ENCODE measurements around the gene TMEM101. TPM values are rescaled to one million over a fixed set of nuclear protein-coding genes. Genes with fewer than 3 reads are reported as not detected.
A peak's percentile ranks its signal among the peaks of the same experiment; 100 is the strongest.

Gene TMEM101
- total and polyA plus RNA-seq, 10 donors, result 15.9 to 30.6 (median 21.1) TPM

DNA sequence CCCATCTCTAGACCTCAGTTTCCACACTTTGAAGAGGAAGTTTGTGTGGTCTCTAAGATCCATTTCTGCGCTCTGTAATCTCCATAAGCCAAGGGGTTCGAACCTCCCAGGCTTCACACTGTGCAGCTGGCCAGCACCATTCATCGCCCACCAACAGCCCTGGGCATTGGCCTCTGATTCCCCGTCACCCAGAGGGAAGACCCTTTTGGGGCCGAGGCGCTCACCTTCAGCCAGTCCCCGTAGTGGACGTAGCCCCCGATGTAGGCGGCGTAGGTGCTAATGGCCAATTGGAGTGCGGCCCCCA lies 678 bp downstream of the TMEM101 start:
- H3K36me3 ChIP-seq, result peaks cover 0 to 43% (median 6%) of the 10 kb centered on the region in 6 donors
- H3K27ac ChIP-seq, result peak overlapping the region in 4 of 8 donors; percentile 71 to 86 (median 81)
- no peaks in the 10 kb centered on the region for H3K27me3 ChIP-seq (replicated peaks in 1 of 7)
- 17 to 56% (median 23%) methylated on average over 3 to 12 of the region's 12 CpGs for WGBS, 5 donors
- TF ChIP-seq, protein P1, sequence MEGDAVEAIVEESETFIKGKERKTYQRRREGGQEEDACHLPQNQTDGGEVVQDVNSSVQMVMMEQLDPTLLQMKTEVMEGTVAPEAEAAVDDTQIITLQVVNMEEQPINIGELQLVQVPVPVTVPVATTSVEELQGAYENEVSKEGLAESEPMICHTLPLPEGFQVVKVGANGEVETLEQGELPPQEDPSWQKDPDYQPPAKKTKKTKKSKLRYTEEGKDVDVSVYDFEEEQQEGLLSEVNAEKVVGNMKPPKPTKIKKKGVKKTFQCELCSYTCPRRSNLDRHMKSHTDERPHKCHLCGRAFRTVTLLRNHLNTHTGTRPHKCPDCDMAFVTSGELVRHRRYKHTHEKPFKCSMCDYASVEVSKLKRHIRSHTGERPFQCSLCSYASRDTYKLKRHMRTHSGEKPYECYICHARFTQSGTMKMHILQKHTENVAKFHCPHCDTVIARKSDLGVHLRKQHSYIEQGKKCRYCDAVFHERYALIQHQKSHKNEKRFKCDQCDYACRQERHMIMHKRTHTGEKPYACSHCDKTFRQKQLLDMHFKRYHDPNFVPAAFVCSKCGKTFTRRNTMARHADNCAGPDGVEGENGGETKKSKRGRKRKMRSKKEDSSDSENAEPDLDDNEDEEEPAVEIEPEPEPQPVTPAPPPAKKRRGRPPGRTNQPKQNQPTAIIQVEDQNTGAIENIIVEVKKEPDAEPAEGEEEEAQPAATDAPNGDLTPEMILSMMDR (IDR thresholded peaks at IDR 0.05 in 8 of 11, conservative IDR thresholded peaks at IDR 0.05 in 3 of 11), result no peak
- TF ChIP-seq POLR2A (IDR thresholded peaks at IDR 0.05) (no peak), POLR2AphosphoS5 (IDR thresholded peaks at IDR 0.05) (no peak)
- intact Hi-C loops (cut with DNase I; ENCODE audit: low total_unique reads), result no loop called here
- DNase-seq, result no peak
- H3K4me1 ChIP-seq, result peaks cover 8 to 31% (median 20%) of the 10 kb centered on the region in 6 donors
- peak overlapping the region; percentile 53 to 97 (median 81) for H3K4me3 ChIP-seq
- no peaks in the 10 kb centered on the region for H3K9me3 ChIP-seq

GRCh38 chr17:44012874-44013273 lies 1.9 kb downstream of the TMEM101 start:
- Histone ChIP-seq H3K27ac (no peak overlapping the region), H3K4me3 (no peak overlapping the region), H3K4me1 (peaks cover 11 to 41% (median 28%) of the 10 kb centered on the region in 6 donors), H3K27me3 (replicated peaks in 1 of 7) (peaks cover 0 to 4% (median 0%) of the 10 kb centered on the region in 7 donors), H3K9me3 (no peaks in the 10 kb centered on the region), H3K36me3 (peaks cover 0 to 43% (median 6%) of the 10 kb centered on the region in 6 donors)
- TF ChIP-seq POLR2AphosphoS5 (IDR thresholded peaks at IDR 0.05), result no peak
- no peak for TF ChIP-seq POLR2A (IDR thresholded peaks at IDR 0.05)
- TF ChIP-seq, protein P1 (IDR thresholded peaks at IDR 0.05 in 8 of 11, conservative IDR thresholded peaks at IDR 0.05 in 3 of 11), result no peak
- intact Hi-C loops (cut with DNase I; ENCODE audit: low total_unique reads), result no loop called here
- WGBS, 5 donors, result 95 to 98% (median 97%) methylated on average over 6 to 14 of the region's 14 CpGs
- no peak for DNase-seq

GRCh38 chr17:44012391-44012790 lies 2.4 kb downstream of the TMEM101 start:
- intact Hi-C loops (cut with DNase I; ENCODE audit: low total_unique reads), result no loop called here
- 80 to 95% (median 92%) methylated on average over 1 to 3 of the region's 3 CpGs for WGBS, 5 donors
- no peak overlapping the region for H3K27ac ChIP-seq
- no peak overlapping the region for H3K4me3 ChIP-seq
- H3K27me3 ChIP-seq (replicated peaks in 1 of 7), result peaks cover 0 to 9% (median 0%) of the 10 kb centered on the region in 7 donors
- DNase-seq, result no peak
- H3K9me3 ChIP-seq, result no peaks in the 10 kb centered on the region
- H3K36me3 ChIP-seq, result peaks cover 0 to 43% (median 6%) of the 10 kb centered on the region in 6 donors
- TF ChIP-seq, protein P1 (IDR thresholded peaks at IDR 0.05 in 8 of 11, conservative IDR thresholded peaks at IDR 0.05 in 3 of 11), result no peak
- TF ChIP-seq POLR2AphosphoS5 (IDR thresholded peaks at IDR 0.05) (no peak), POLR2A (IDR thresholded peaks at IDR 0.05) (no peak)
- peaks cover 16 to 45% (median 32%) of the 10 kb centered on the region in 6 donors for H3K4me1 ChIP-seq

DNA sequence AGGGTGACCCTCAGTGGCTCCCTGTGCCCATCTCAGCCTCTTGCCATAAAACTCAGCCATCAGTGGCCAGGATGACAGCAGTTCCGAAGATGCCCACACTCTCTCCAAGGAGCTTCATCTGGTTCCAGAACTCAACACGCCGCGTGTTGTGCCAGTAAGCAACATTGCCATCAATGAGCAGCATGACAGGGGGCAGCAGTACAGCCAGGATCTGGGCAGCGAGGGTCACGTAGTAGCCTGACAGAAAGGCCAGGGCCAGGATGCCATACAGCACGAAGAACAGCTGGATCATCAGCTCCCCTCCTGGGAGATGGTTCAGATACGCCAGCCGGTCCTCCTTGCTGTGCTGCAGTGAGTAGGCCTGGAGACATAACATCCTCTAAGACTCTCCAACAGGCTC lies 2.9 kb downstream of the TMEM101 start:
- TF ChIP-seq POLR2AphosphoS5 (IDR thresholded peaks at IDR 0.05) (no peak), POLR2A (IDR thresholded peaks at IDR 0.05) (no peak)
- TF ChIP-seq, protein P1 (IDR thresholded peaks at IDR 0.05 in 8 of 11, conservative IDR thresholded peaks at IDR 0.05 in 3 of 11), result no peak
- Histone ChIP-seq H3K4me3 (no peak overlapping the region), H3K36me3 (peaks cover 0 to 43% (median 6%) of the 10 kb centered on the region in 6 donors), H3K27me3 (replicated peaks in 1 of 7) (peaks cover 0 to 14% (median 0%) of the 10 kb centered on the region in 7 donors), H3K4me1 (peaks cover 19 to 51% (median 38%) of the 10 kb centered on the region in 6 donors), H3K27ac (no peak overlapping the region), H3K9me3 (no peaks in the 10 kb centered on the region)
- no peak for DNase-seq
- intact Hi-C loops (cut with DNase I; ENCODE audit: low total_unique reads), result no loop called here
- WGBS, 5 donors, result 88 to 95% (median 94%) methylated on average over 6 to 9 of the region's 9 CpGs

Data from spleen (tissue), 11 donors.